Lower leg skin (tissue), 3 donors: ENCODE measurements around the gene MANEA.

Source experiments
- CTCF ChIP-seq, 3 donors: fragments of 450-650 bp; IDR thresholded peaks; one replicate each; pipeline ENCODE4 v1.5.1; 2016; ENCODE audit warnings: antibody characterized with exemption in 3 of 3, mild to moderate bottlenecking in 3 of 3, moderate library complexity in 2 of 3
- POLR2A ChIP-seq, 2 donors: fragments of 450-650 bp; IDR thresholded peaks; one replicate each; pipeline ENCODE4 v1.6.1; 2016 to 2017; ENCODE audit warnings: antibody characterized with exemption in 2 of 2, mild to moderate bottlenecking in 1 of 2, moderate library complexity in 1 of 2

GRCh38 chr6:95649451-95649850 lies 72.1 kb downstream of the MANEA start:
- TF ChIP-seq CTCF (IDR thresholded peaks at IDR 0.05) (no peak), POLR2A (IDR thresholded peaks at IDR 0.05) (no peak)
